ENCODE results near the gene UGT3A2. TPM values are rescaled to one million over a fixed set of nuclear protein-coding genes. Genes with fewer than 3 reads are reported as not detected.

Gene UGT3A2
- total and polyA plus RNA-seq, 12 donors = 0.08 to 1.7 (median 0.20) TPM; not detected in 4

DNA sequence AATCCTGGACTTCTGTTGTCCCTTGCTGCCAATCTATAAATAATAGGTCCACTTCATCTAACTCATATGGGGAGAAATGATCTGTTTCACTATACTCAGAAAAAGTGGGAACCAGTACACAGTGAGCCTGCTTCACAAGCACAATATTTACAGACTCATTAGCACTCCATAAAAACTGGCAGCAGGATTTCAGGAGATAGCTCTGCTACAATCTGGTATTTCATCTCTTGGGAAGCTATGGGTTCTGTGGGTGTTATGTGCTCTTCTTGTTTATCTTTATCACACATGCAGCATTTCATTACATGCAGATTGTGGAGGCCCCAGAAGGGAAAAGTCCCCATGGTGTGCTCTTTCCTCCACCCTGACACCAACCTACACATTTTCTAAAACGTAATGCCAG, 33.2 kb downstream of the UGT3A2 start:
- 70 to 96% (median 83%) methylated on average over 1 of the region's 1 CpG for WGBS, 4 donors
- Histone ChIP-seq H3K4me1 (replicated peaks in 1 of 2) (no peaks in the 10 kb centered on the region), H3K27me3 (peaks cover 6% of the 10 kb centered on the region), H3K36me3 (replicated peaks in 1 of 2) (no peaks in the 10 kb centered on the region), H3K27ac (no peak overlapping the region), H3K4me3 (no peak overlapping the region), H3K9me3 (replicated peaks in 1 of 3) (no peaks in the 10 kb centered on the region)
- TF ChIP-seq POLR2A (IDR thresholded peaks at IDR 0.05) = no peak
- TF ChIP-seq, protein P1, sequence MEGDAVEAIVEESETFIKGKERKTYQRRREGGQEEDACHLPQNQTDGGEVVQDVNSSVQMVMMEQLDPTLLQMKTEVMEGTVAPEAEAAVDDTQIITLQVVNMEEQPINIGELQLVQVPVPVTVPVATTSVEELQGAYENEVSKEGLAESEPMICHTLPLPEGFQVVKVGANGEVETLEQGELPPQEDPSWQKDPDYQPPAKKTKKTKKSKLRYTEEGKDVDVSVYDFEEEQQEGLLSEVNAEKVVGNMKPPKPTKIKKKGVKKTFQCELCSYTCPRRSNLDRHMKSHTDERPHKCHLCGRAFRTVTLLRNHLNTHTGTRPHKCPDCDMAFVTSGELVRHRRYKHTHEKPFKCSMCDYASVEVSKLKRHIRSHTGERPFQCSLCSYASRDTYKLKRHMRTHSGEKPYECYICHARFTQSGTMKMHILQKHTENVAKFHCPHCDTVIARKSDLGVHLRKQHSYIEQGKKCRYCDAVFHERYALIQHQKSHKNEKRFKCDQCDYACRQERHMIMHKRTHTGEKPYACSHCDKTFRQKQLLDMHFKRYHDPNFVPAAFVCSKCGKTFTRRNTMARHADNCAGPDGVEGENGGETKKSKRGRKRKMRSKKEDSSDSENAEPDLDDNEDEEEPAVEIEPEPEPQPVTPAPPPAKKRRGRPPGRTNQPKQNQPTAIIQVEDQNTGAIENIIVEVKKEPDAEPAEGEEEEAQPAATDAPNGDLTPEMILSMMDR (IDR thresholded peaks at IDR 0.05) = no peak
- intact Hi-C loops (cut with DNase I) = no loop called here
- DNase-seq = no peak

DNA sequence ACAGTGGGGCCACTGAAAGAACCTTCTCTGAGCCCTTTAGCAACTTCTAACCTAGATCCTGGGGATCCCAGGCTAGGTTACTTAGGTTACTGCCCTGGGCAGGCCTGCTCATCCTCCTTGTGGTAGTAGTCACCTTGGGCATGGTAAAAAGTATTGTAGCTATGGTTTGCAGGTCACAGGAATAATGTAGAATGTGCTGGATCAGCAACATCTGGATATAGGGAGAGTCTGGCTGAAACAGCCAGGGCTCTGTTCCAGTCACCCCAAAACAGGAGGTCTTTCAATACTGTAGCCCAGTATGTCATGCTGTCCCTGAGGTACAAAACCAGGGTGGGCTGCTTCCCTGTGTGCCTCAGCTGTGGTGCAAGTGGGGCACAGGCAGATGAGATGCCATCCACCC, 33.6 kb downstream of the UGT3A2 start:
- Histone ChIP-seq H3K27ac (no peak overlapping the region), H3K9me3 (replicated peaks in 1 of 3) (no peaks in the 10 kb centered on the region), H3K27me3 (peaks cover 2% of the 10 kb centered on the region), H3K36me3 (replicated peaks in 1 of 2) (no peaks in the 10 kb centered on the region), H3K4me3 (no peak overlapping the region), H3K4me1 (replicated peaks in 1 of 2) (no peaks in the 10 kb centered on the region)
- TF ChIP-seq, protein P1 (IDR thresholded peaks at IDR 0.05) = no peak
- no peak for TF ChIP-seq POLR2A (IDR thresholded peaks at IDR 0.05)
- DNase-seq = no peak
- intact Hi-C loops (cut with DNase I) = no loop called here

DNA sequence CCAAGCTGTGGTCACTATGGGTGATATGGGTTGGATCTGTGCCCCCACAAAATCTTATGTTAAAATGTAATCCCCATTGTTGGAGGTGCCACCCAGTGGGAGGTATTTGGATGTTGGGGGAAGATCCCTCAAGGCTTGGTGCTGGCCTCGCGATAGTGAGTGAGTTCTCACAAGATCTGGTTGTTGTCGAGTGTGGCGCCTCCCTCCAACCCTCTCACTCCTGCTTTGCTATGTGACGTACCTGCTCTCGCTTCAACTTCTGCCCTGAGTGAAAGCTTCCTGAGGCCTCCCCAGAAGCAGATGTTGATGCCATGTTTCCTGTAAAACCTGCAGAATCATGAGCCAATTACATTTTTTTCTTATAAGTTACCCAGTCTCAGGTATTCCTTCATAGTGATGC, 35.5 kb downstream of the UGT3A2 start:
- intact Hi-C loops (cut with DNase I) = no loop called here
- DNase-seq = no peak
- 76 to 94% (median 78%) methylated on average over 6 of the region's 6 CpGs for WGBS, 4 donors
- TF ChIP-seq POLR2A (IDR thresholded peaks at IDR 0.05) = no peak
- TF ChIP-seq, protein P1 (IDR thresholded peaks at IDR 0.05) = no peak
- Histone ChIP-seq H3K27me3 (no peaks in the 10 kb centered on the region), H3K4me3 (no peak overlapping the region), H3K27ac (no peak overlapping the region), H3K36me3 (replicated peaks in 1 of 2) (no peaks in the 10 kb centered on the region), H3K9me3 (replicated peaks in 1 of 3) (no peaks in the 10 kb centered on the region), H3K4me1 (replicated peaks in 1 of 2) (no peaks in the 10 kb centered on the region)

DNA sequence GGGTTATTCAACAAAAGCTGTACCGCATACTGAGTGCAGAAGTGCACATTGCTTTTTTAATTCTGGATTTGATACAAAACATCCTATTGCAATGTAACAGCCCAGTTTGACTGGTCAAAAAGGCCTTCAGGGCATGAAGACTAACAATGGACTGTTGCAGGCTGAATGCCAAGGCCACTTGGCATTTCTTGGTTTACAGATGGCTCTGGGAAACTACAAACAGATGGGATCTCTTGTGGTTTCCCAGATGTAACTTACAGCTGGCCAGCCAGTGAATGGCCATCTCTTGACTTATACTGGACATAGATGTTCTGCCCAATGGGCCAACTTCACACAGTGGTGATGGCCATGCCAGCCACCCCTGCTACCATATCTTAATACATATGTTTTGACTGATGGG, 36.8 kb downstream of the UGT3A2 start:
- Histone ChIP-seq H3K36me3 (replicated peaks in 1 of 2) (no peaks in the 10 kb centered on the region), H3K9me3 (replicated peaks in 1 of 3) (no peaks in the 10 kb centered on the region), H3K4me1 (replicated peaks in 1 of 2) (no peaks in the 10 kb centered on the region), H3K4me3 (no peak overlapping the region), H3K27me3 (no peaks in the 10 kb centered on the region), H3K27ac (no peak overlapping the region)
- no peak for DNase-seq
- no peak for TF ChIP-seq POLR2A (IDR thresholded peaks at IDR 0.05)
- TF ChIP-seq, protein P1 (IDR thresholded peaks at IDR 0.05) = no peak
- intact Hi-C loops (cut with DNase I) = no loop called here
- WGBS, 4 donors = 89 to 100% (median 97%) methylated on average over 1 of the region's 1 CpG
